ENCODE measurements around the gene ZCCHC12.

The ZCCHC12 gene

GRCh38 chrX:118872102-118872566, 48.5 kb downstream of the ZCCHC12 start:
- DNase-seq: no peak

Data from activated CD4-positive, alpha-beta T cell treated with anti-CD3 and anti-CD28 coated beads, Interleukin-2, amount 50 U/mL, for 1 hour (primary cell).